ENCODE data around the gene TNC. TPM values are rescaled to one million over a fixed set of nuclear protein-coding genes. Genes with fewer than 3 reads are reported as not detected.

The TNC gene
- total RNA-seq, 3 donors from 2014 or later (not counting 1 experiment from before 2014, with no cell fraction given): not detected

DNA sequence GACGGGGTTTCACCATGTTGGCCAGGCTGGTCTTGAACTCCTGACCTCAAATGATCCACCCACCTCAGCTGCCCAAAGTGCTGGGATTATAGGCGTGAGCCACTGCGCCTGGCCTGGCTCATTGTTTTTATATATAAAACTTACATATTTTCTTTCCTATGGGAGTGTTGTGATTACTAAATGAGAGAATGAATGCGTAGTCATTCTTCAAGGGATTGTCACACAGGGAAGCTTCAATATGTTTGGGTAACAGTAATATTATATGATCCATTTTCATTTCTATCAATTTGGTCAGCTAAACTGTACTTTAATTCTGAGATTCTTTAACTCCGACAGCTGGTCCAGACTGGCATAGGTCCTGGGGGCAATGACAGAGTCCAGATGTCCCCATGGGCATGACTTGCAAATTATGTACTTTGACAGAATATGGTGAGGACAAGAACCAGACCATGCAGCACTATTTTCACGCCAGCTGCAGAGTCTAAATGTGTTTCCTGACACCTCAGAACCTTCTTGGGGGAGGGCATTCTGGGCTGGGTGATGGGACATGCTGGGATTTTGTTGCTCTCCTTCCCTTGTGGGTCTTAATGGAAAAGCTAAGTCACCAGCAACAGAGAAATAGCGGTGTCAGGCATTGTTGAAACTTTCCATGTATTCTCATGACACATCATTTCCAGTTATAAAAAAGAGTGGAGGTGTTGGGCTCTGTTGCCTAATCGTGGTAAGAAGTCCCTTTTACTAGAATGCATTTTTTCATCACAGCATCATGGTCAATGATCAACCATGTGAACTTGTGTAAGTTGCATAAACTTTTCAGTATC lies 40.9 kb upstream of the TNC start:
- H3K27me3 ChIP-seq (ENCODE audit: control insufficient read depth, insufficient read depth, low read length): no peaks in the 10 kb centered on the region
- 86% methylated on average over 4 of the region's 8 CpGs for WGBS (ENCODE audit: insufficient coverage)
- TF ChIP-seq, protein P1, sequence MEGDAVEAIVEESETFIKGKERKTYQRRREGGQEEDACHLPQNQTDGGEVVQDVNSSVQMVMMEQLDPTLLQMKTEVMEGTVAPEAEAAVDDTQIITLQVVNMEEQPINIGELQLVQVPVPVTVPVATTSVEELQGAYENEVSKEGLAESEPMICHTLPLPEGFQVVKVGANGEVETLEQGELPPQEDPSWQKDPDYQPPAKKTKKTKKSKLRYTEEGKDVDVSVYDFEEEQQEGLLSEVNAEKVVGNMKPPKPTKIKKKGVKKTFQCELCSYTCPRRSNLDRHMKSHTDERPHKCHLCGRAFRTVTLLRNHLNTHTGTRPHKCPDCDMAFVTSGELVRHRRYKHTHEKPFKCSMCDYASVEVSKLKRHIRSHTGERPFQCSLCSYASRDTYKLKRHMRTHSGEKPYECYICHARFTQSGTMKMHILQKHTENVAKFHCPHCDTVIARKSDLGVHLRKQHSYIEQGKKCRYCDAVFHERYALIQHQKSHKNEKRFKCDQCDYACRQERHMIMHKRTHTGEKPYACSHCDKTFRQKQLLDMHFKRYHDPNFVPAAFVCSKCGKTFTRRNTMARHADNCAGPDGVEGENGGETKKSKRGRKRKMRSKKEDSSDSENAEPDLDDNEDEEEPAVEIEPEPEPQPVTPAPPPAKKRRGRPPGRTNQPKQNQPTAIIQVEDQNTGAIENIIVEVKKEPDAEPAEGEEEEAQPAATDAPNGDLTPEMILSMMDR (IDR thresholded peaks at IDR 0.05): no peak

GRCh38 chr9:115157245-115157674 lies 39.3 kb upstream of the TNC start:
- peaks cover 4 to 9% of the 10 kb centered on the region in 2 donors for H3K27me3 Mint-ChIP-seq (ENCODE audit: low read depth in 2 of 2)
- no peak overlapping the region for H3K4me3 Mint-ChIP-seq
- no peaks in the 10 kb centered on the region for H3K9me3 Mint-ChIP-seq
- intact Hi-C loops (cut with micrococcal nuclease): no loop called here
- H3K36me3 Mint-ChIP-seq: no peaks in the 10 kb centered on the region
- no peak overlapping the region for H3K4me3 ChIP-seq (ENCODE audit: low read length)
- H3K9me3 ChIP-seq (ENCODE audit: control insufficient read depth, insufficient read depth, low read length): no peaks in the 10 kb centered on the region
- H3K4me1 Mint-ChIP-seq: no peaks in the 10 kb centered on the region
- WGBS (ENCODE audit: insufficient coverage): 72% methylated on average over 2 of the region's 2 CpGs
- DNase-seq (no peak), ATAC-seq (no peak)
- H3K36me3 ChIP-seq (ENCODE audit: control insufficient read depth, insufficient read depth, low read length): no peaks in the 10 kb centered on the region
- H3K4me1 ChIP-seq (ENCODE audit: control insufficient read depth, insufficient read depth, low read length): no peaks in the 10 kb centered on the region
- H3K27me3 ChIP-seq (ENCODE audit: control insufficient read depth, insufficient read depth, low read length): no peaks in the 10 kb centered on the region
- H3K27ac Mint-ChIP-seq: no peak overlapping the region
- H3K27ac ChIP-seq (ENCODE audit: low read length): no peak overlapping the region
- TF ChIP-seq, protein P1 (IDR thresholded peaks at IDR 0.05): no peak

More for the DNA sequence above, 40.9 kb upstream of the TNC start:
- Histone ChIP-seq H3K4me3 (ENCODE audit: low read length) (no peak overlapping the region), H3K9me3 (ENCODE audit: control insufficient read depth, insufficient read depth, low read length) (no peaks in the 10 kb centered on the region), H3K4me1 (ENCODE audit: control insufficient read depth, insufficient read depth, low read length) (no peaks in the 10 kb centered on the region), H3K27ac (ENCODE audit: low read length) (no peak overlapping the region), H3K36me3 (ENCODE audit: control insufficient read depth, insufficient read depth, low read length) (no peaks in the 10 kb centered on the region)
- Mint-ChIP-seq H3K4me1 (no peaks in the 10 kb centered on the region), H3K36me3 (no peaks in the 10 kb centered on the region), H3K4me3 (no peak overlapping the region), H3K27ac (no peak overlapping the region), H3K9me3 (no peaks in the 10 kb centered on the region), H3K27me3 (ENCODE audit: low read depth in 2 of 2) (peaks cover 9% of the 10 kb centered on the region in 2 donors)
- intact Hi-C loops (cut with micrococcal nuclease): no loop called here
- DNase-seq (no peak), ATAC-seq (no peak)

DNA sequence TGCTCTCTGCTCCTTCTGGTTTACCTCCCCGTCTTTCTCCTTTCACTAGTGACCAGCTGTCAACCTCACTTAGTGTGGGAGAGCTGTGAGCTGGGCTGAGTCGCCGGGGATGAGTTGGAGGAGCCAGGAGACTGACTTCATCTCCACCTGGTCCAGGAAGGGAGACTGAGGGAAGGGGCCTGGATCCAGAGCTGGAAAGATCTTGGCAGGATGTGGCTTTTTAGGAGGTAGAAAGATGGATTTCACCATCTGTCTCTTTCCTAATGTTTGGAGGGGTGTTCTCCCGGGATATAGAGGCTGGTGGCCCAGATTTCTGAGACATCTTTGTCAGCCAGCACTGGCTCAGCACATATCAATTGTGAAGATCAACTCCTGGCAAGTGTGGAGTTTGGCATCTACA lies 37.1 kb upstream of the TNC start:
- H3K4me1 Mint-ChIP-seq: no peaks in the 10 kb centered on the region
- intact Hi-C loops (cut with micrococcal nuclease): no loop called here
- no peaks in the 10 kb centered on the region for H3K36me3 Mint-ChIP-seq
- Histone ChIP-seq H3K4me3 (ENCODE audit: low read length) (no peak overlapping the region), H3K4me1 (ENCODE audit: control insufficient read depth, insufficient read depth, low read length) (no peaks in the 10 kb centered on the region), H3K9me3 (ENCODE audit: control insufficient read depth, insufficient read depth, low read length) (no peaks in the 10 kb centered on the region), H3K27ac (ENCODE audit: low read length) (no peak overlapping the region), H3K36me3 (ENCODE audit: control insufficient read depth, insufficient read depth, low read length) (no peaks in the 10 kb centered on the region), H3K27me3 (ENCODE audit: control insufficient read depth, insufficient read depth, low read length) (no peaks in the 10 kb centered on the region)
- H3K27me3 Mint-ChIP-seq (ENCODE audit: low read depth in 2 of 2): peaks cover 4 to 9% of the 10 kb centered on the region in 2 donors
- H3K4me3 Mint-ChIP-seq: no peak overlapping the region
- H3K9me3 Mint-ChIP-seq: no peaks in the 10 kb centered on the region
- DNase-seq: no peak
- TF ChIP-seq, protein P1 (IDR thresholded peaks at IDR 0.05): no peak
- H3K27ac Mint-ChIP-seq: no peak overlapping the region
- 93% methylated on average over 3 of the region's 4 CpGs for WGBS (ENCODE audit: insufficient coverage)
- ATAC-seq: no peak

- DNase-seq (no peak), ATAC-seq (no peak)
- Mint-ChIP-seq H3K36me3 (no peaks in the 10 kb centered on the region), H3K27ac (no peak overlapping the region), H3K4me1 (no peaks in the 10 kb centered on the region), H3K27me3 (ENCODE audit: low read depth in 2 of 2) (peaks cover 4 to 9% of the 10 kb centered on the region in 2 donors), H3K4me3 (no peak overlapping the region), H3K9me3 (no peaks in the 10 kb centered on the region)
- TF ChIP-seq, protein P1 (IDR thresholded peaks at IDR 0.05): no peak
- Histone ChIP-seq H3K27ac (ENCODE audit: low read length) (no peak overlapping the region), H3K36me3 (ENCODE audit: control insufficient read depth, insufficient read depth, low read length) (no peaks in the 10 kb centered on the region), H3K27me3 (ENCODE audit: control insufficient read depth, insufficient read depth, low read length) (no peaks in the 10 kb centered on the region), H3K4me1 (ENCODE audit: control insufficient read depth, insufficient read depth, low read length) (no peaks in the 10 kb centered on the region), H3K9me3 (ENCODE audit: control insufficient read depth, insufficient read depth, low read length) (no peaks in the 10 kb centered on the region), H3K4me3 (ENCODE audit: low read length) (no peak overlapping the region)
- intact Hi-C loops (cut with micrococcal nuclease): no loop called here
Observed at GRCh38 chr9:115154617-115155016, 36.7 kb upstream of the TNC start.
